Activated CD8-positive, alpha-beta T cell treated with anti-CD3 and anti-CD28 coated beads for 36 hours (primary cell): Measurements from ENCODE around the gene ADAMTS17. TPM values are rescaled to one million over a fixed set of nuclear protein-coding genes. Genes with fewer than 3 reads are reported as not detected.
A peak's percentile ranks its signal among the peaks of the same experiment; 100 is the strongest.

ENCODE experiments used
- ATAC-seq: fragments of 200-7000 bp; cut with Tn5 transposase; one replicate; pipeline ENCODE4 v1.10.0; 2021; ENCODE audit warnings: mild to moderate bottlenecking, moderate library complexity
- CTCF ChIA-PET: fragments of 350-600 bp; sonication (Branson Sonifier 250); formaldehyde crosslinking; loops from one replicate; lab custom pipeline; 2021; ENCODE audit warnings: antibody characterized with exemption; lab: Charles Lee
- POLR2A ChIA-PET: fragments of 350-600 bp; sonication (Branson Sonifier 250); formaldehyde crosslinking; loops from one replicate; lab custom pipeline; 2021; ENCODE audit warnings: antibody characterized with exemption; lab: Charles Lee
- DNase-seq: peaks from one replicate; pipeline ENCODE4 v3.0.0-alpha.2; 2020
- H3K27ac Mint-ChIP-seq: one replicate; pipeline ENCODE4 v1.8.0; 2021; ENCODE audit warnings: mild to moderate bottlenecking, mixed read lengths
- H3K27me3 Mint-ChIP-seq: one replicate; pipeline ENCODE4 v1.8.0; 2021; ENCODE audit warnings: mixed read lengths
- H3K36me3 Mint-ChIP-seq: one replicate; pipeline ENCODE4 v1.8.0; 2021; ENCODE audit warnings: low read depth, mixed read lengths
- H3K4me1 Mint-ChIP-seq: one replicate; pipeline ENCODE4 v1.8.0; 2021; ENCODE audit warnings: low read depth, mixed read lengths
- H3K4me3 Mint-ChIP-seq: one replicate; pipeline ENCODE4 v1.8.0; 2021; ENCODE audit warnings: mild to moderate bottlenecking, moderate library complexity, mixed read lengths
- H3K9me3 Mint-ChIP-seq: one replicate; pipeline ENCODE4 v1.8.0; 2021; ENCODE audit warnings: mixed read lengths
- intact Hi-C: fragments of 100-400 bp; cut with micrococcal nuclease; formaldehyde crosslinking; loops from one replicate; pipeline ENCODE4 v1.10.0; 2022
- total RNA-seq, 2 experiments: library from RNA; stranded (reverse); gene quantifications; one replicate each; pipeline ENCODE4 v1.2.3, GENCODE V29; 2021
- TF ChIP-seq, protein P1 (sequence below): fragments of 200-600 bp; IDR thresholded peaks from one replicate; pipeline ENCODE4 v1.8.0; 2022; ENCODE audit warnings: antibody characterized with exemption, mild to moderate bottlenecking

The ADAMTS17 gene
- total RNA-seq, 2 experiments from 2014 or later: 0.60 to 1.5 TPM

- Mint-ChIP-seq H3K27ac (peak overlapping the region; percentile 47), H3K36me3 (no peaks in the 10 kb centered on the region), H3K4me1 (peaks cover 9% of the 10 kb centered on the region), H3K27me3 (peaks cover 15% of the 10 kb centered on the region), H3K4me3 (peak overlapping the region; percentile 74), H3K9me3 (no peaks in the 10 kb centered on the region)
- ChIA-PET POLR2A (interaction anchor here (0.7 to 1.3 kb wide), 2 partner anchors 11 to 186 kb away, joined by 3 to 4 read pairs; no protein-coding TSS in a partner anchor), CTCF (interaction anchor here (0.7 to 1.9 kb wide), 4 partner anchors 11 to 424 kb away, joined by 3 to 8 read pairs (median 5); no protein-coding TSS in a partner anchor)
- intact Hi-C loops: no loop called here
- peak; percentile 73 for DNase-seq
- TF ChIP-seq, protein P1, sequence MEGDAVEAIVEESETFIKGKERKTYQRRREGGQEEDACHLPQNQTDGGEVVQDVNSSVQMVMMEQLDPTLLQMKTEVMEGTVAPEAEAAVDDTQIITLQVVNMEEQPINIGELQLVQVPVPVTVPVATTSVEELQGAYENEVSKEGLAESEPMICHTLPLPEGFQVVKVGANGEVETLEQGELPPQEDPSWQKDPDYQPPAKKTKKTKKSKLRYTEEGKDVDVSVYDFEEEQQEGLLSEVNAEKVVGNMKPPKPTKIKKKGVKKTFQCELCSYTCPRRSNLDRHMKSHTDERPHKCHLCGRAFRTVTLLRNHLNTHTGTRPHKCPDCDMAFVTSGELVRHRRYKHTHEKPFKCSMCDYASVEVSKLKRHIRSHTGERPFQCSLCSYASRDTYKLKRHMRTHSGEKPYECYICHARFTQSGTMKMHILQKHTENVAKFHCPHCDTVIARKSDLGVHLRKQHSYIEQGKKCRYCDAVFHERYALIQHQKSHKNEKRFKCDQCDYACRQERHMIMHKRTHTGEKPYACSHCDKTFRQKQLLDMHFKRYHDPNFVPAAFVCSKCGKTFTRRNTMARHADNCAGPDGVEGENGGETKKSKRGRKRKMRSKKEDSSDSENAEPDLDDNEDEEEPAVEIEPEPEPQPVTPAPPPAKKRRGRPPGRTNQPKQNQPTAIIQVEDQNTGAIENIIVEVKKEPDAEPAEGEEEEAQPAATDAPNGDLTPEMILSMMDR: no peak
- peak; percentile 86 for ATAC-seq
Observed at GRCh38 chr15:99925661-99926461, 415.9 kb downstream of the ADAMTS17 start.

DNA sequence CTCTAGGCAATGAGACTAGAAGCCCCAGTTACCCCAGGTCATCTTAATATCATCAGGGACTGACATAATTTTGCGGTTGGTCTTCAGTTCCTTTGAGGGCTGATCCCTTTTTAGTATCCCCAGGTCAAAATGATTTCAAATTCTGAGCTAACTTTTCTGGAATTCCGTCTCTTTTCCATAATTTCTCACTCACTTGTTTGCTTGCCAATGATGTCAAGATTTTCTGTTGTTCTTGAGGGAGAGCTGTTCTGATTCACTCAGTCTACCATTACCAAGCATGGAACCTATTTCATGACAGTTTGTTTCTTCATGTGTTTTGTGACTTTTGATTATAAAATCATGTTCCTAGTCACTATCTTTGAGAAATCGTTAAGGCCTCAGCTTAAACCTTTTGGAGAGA, 418.1 kb downstream of the ADAMTS17 start:
- no peaks in the 10 kb centered on the region for H3K36me3 Mint-ChIP-seq
- no peak for DNase-seq
- TF ChIP-seq, protein P1: no peak
- ChIA-PET POLR2A (no interaction called here), CTCF (interaction anchor here (1.0 kb wide), 1 partner anchor 415 kb away, joined by 3 read pairs; no protein-coding TSS in a partner anchor)
- no peak overlapping the region for H3K27ac Mint-ChIP-seq
- H3K4me3 Mint-ChIP-seq: no peak overlapping the region
- ATAC-seq: no peak
- intact Hi-C loops: no loop called here
- peaks cover 25% of the 10 kb centered on the region for H3K27me3 Mint-ChIP-seq
- peaks cover 7% of the 10 kb centered on the region for H3K4me1 Mint-ChIP-seq
- H3K9me3 Mint-ChIP-seq: no peaks in the 10 kb centered on the region

Other genes with a start within 250 kb of the ADAMTS17 start
- not detected for gene CERS3, start 187.0 kb upstream of the ADAMTS17 start, total RNA-seq